Left cardiac atrium (tissue), 4 donors: ENCODE results near the gene MATN1. TPM values are rescaled to one million over a fixed set of nuclear protein-coding genes. Genes with fewer than 3 reads are reported as not detected.

Source experiments
- ATAC-seq, 2 donors: fragments of 200-7000 bp; cut with Tn5 transposase; one replicate each; pipeline ENCODE4 v1.9.1; 2020; ENCODE audit warnings: mild to moderate bottlenecking in 2 of 2, moderate library complexity in 2 of 2
- DNase-seq: peaks from one replicate; pipeline ENCODE4 v3.0.0-alpha.2; 2020
- intact Hi-C, 2 donors: fragments of 100-400 bp; cut with DNase I; formaldehyde crosslinking; loops; one replicate each; pipeline versions ENCODE4 v1.14.1 to v1.15.1; 2022 to 2023
- total RNA-seq, 2 donors: library from RNA; stranded (reverse); fragmentation: NEBNext Ultra II Directional; extraction: Animal tissue kit (Norgen Biotek cat#: 25700); gene quantifications; one replicate each; pipeline ENCODE4 v1.2.1, GENCODE V29; 2021
- donor health status: DM: no; HTN: yes; CAD: no.
- donor health status: DM: no; HTN: yes; CAD: no; lungs with severe emphysema.
- donor health status: DM: yes; HTN: yes; CAD: no.
- donor health status: Dilated cardiomyopathy.

The MATN1 gene
- total RNA-seq, 2 donors from 2014 or later: not detected

GRCh38 chr1:30747033-30748008 is 23.9 kb upstream of the MATN1 start:
- intact Hi-C loops: no loop called here
- no peak for ATAC-seq
- DNase-seq: no peak

- DNase-seq (no peak), ATAC-seq (no peak)
- intact Hi-C loops: no loop called here
Observed at GRCh38 chr1:30746212-30747032, 23.0 kb upstream of the MATN1 start.

- DNase-seq: no peak
- intact Hi-C loops: no loop called here
- ATAC-seq: no peak
Observed at GRCh38 chr1:30745834-30746208, 22.4 kb upstream of the MATN1 start.

- intact Hi-C loops: no loop called here
- DNase-seq (no peak), ATAC-seq (no peak)
Observed at GRCh38 chr1:30745156-30745833, 21.9 kb upstream of the MATN1 start.

GRCh38 chr1:30744060-30744756 is 20.8 kb upstream of the MATN1 start:
- no peak for ATAC-seq
- DNase-seq: no peak
- intact Hi-C loops: no loop called here

GRCh38 chr1:30743584-30744059 is 20.2 kb upstream of the MATN1 start:
- DNase-seq (no peak), ATAC-seq (peak; percentile 34 to 54)
- intact Hi-C loops: no loop called here

- ATAC-seq (no peak), DNase-seq (no peak)
- intact Hi-C loops: no loop called here
Observed at GRCh38 chr1:30742963-30743559, 19.7 kb upstream of the MATN1 start.

- DNase-seq (no peak), ATAC-seq (no peak)
- intact Hi-C loops: no loop called here
Observed at GRCh38 chr1:30742300-30742962, 19.0 kb upstream of the MATN1 start.

GRCh38 chr1:30741239-30741894 is 18.0 kb upstream of the MATN1 start:
- intact Hi-C loops: no loop called here
- no peak for ATAC-seq

GRCh38 chr1:30740251-30741238 is 17.2 kb upstream of the MATN1 start:
- intact Hi-C loops: no loop called here
- DNase-seq (no peak), ATAC-seq (no peak)

More at GRCh38 chr1:30741239-30741894, 18.0 kb upstream of the MATN1 start:
- DNase-seq: no peak

- DNase-seq (no peak), ATAC-seq (no peak)
- intact Hi-C loops: no loop called here
Observed at GRCh38 chr1:30739601-30740000, 16.2 kb upstream of the MATN1 start.

- DNase-seq: no peak
- ATAC-seq: no peak
- intact Hi-C loops: no loop called here
Observed at GRCh38 chr1:30738715-30739559, 15.6 kb upstream of the MATN1 start.

- intact Hi-C loops: no loop called here
- no peak for DNase-seq
- ATAC-seq: no peak
Observed at GRCh38 chr1:30738040-30738714, 14.8 kb upstream of the MATN1 start.

- no peak for DNase-seq
- no peak for ATAC-seq
- intact Hi-C loops: no loop called here
Observed at GRCh38 chr1:30737357-30738039, 14.1 kb upstream of the MATN1 start.
